Frontal cortex (tissue), 4 donors: ENCODE results near the gene NCAM2. TPM values are rescaled to one million over a fixed set of nuclear protein-coding genes. Genes with fewer than 3 reads are reported as not detected.
"Not testable (repeated sequence)": the region's sequence is repeated elsewhere in the genome, so short reads cannot be mapped to it uniquely, and the experiment has no call there.

ENCODE experiments used
- DNase-seq, 2 donors: peaks; one replicate each; pipeline ENCODE4 v3.0.0; 2012; ENCODE audit warnings: low spot score in 2 of 2
- FAIRE-seq: peaks from 2 replicates; lab custom pipeline; 2012; peaks lifted over from hg19 to GRCh38; lab: Jason Lieb, UNC
- total RNA-seq: library from RNA; depleted of rRNA; stranded (reverse); fragments of >200 nt; gene quantifications from one replicate; pipeline ENCODE4 v1.2.3, GENCODE V29; 2014
- donor health status: control.
- donor health status: control.
- donor health status: control.

The NCAM2 gene
- total RNA-seq, 1 donor from 2014 or later: 63.6 TPM

- no peak for FAIRE-seq
- no peak for DNase-seq
Measured at GRCh38 chr21:21387916-21388315, 389.7 kb downstream of the NCAM2 start.

- DNase-seq (no peak), FAIRE-seq (no peak)
Measured at GRCh38 chr21:21394064-21394463, 395.9 kb downstream of the NCAM2 start.

- no peak for DNase-seq
- no peak for FAIRE-seq
Measured at GRCh38 chr21:21396424-21396823, 398.2 kb downstream of the NCAM2 start.

GRCh38 chr21:21397464-21397863 lies 399.3 kb downstream of the NCAM2 start:
- DNase-seq (no peak), FAIRE-seq (no peak)

GRCh38 chr21:21401444-21401843 lies 403.2 kb downstream of the NCAM2 start:
- FAIRE-seq: no peak
- DNase-seq: no peak

- not testable (repeated sequence) for FAIRE-seq, DNase-seq
Measured at GRCh38 chr21:21402187-21402586, 404.0 kb downstream of the NCAM2 start.

- FAIRE-seq: not testable (repeated sequence)
Measured at GRCh38 chr21:21404261-21404660, 406.1 kb downstream of the NCAM2 start.

GRCh38 chr21:21406921-21407320 lies 408.7 kb downstream of the NCAM2 start:
- no peak for DNase-seq
- no peak for FAIRE-seq

More at GRCh38 chr21:21404261-21404660, 406.1 kb downstream of the NCAM2 start:
- DNase-seq: not testable (repeated sequence)

GRCh38 chr21:21412096-21412495 lies 413.9 kb downstream of the NCAM2 start:
- no peak for FAIRE-seq
- DNase-seq: no peak

- no peak for DNase-seq
- no peak for FAIRE-seq
Measured at GRCh38 chr21:21415741-21416140, 417.5 kb downstream of the NCAM2 start.

- no peak for FAIRE-seq
- DNase-seq: no peak
Measured at GRCh38 chr21:21434944-21435343, 436.7 kb downstream of the NCAM2 start.

- DNase-seq (no peak), FAIRE-seq (no peak)
Measured at GRCh38 chr21:21436012-21436534, 437.9 kb downstream of the NCAM2 start.

- DNase-seq (no peak), FAIRE-seq (no peak)
Measured at GRCh38 chr21:21439761-21440160, 441.6 kb downstream of the NCAM2 start.

GRCh38 chr21:21457077-21457476 lies 458.9 kb downstream of the NCAM2 start:
- DNase-seq: no peak

GRCh38 chr21:21458124-21458631 lies 460.0 kb downstream of the NCAM2 start:
- DNase-seq: no peak
- FAIRE-seq: no peak

More at GRCh38 chr21:21457077-21457476, 458.9 kb downstream of the NCAM2 start:
- no peak for FAIRE-seq

- no peak for DNase-seq
- FAIRE-seq: peak; percentile 91
Measured at GRCh38 chr21:21460979-21461378, 462.8 kb downstream of the NCAM2 start.

GRCh38 chr21:21463456-21463855 lies 465.2 kb downstream of the NCAM2 start:
- FAIRE-seq (no peak), DNase-seq (no peak)

GRCh38 chr21:21464684-21465083 lies 466.5 kb downstream of the NCAM2 start:
- no peak for DNase-seq
- no peak for FAIRE-seq

GRCh38 chr21:21466752-21467151 lies 468.5 kb downstream of the NCAM2 start:
- DNase-seq (no peak), FAIRE-seq (no peak)

- FAIRE-seq (peak; percentile 39), DNase-seq (no peak)
Measured at GRCh38 chr21:21468003-21468402, 469.8 kb downstream of the NCAM2 start.

GRCh38 chr21:21481239-21481638 lies 483.0 kb downstream of the NCAM2 start:
- DNase-seq (no peak), FAIRE-seq (no peak)

GRCh38 chr21:21508859-21509258 lies 510.6 kb downstream of the NCAM2 start:
- FAIRE-seq (no peak), DNase-seq (no peak)
